Umbilical cord (tissue), 2 donors: ENCODE data around the gene CENPC. TPM values are rescaled to one million over a fixed set of nuclear protein-coding genes. Genes with fewer than 3 reads are reported as not detected.
"Not testable (repeated sequence)": the region's sequence is repeated elsewhere in the genome, so short reads cannot be mapped to it uniquely, and the experiment has no call there.

ENCODE experiments used
- DNase-seq: peaks from one replicate; pipeline ENCODE4 v3.0.0-alpha.2; 2015; ENCODE audit warnings: low spot score
- total RNA-seq: library from RNA; depleted of rRNA; stranded (reverse); fragments of >200 nt; gene quantifications from one replicate; pipeline ENCODE4 v1.2.3, GENCODE V29; 2014; ENCODE audit warnings: low replicate concordance; ENCODE audit not compliant: insufficient read depth

CENPC gene
- total RNA-seq, 1 donor from 2014 or later = 20.5 TPM

DNA sequence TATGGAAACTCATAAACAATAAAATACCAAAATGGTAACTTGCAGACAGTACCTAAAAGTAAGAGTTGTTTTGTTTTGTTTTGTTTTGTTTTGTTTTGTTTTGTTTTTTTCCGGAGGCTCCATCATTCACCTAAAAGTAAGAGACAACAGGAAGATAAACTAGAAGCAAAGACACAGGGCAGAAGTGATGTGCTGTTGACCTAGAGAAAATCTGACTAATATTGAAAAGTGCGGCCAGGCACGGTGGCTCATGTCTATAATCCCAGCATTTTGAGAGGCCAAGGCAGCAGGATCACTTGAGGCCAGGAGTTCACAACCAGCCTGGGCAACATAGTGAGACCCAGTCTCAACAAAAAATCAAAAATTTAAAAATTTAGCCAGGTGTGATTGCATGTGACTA lies 5.6 kb upstream of the CENPC start:
- no peak for DNase-seq

DNA sequence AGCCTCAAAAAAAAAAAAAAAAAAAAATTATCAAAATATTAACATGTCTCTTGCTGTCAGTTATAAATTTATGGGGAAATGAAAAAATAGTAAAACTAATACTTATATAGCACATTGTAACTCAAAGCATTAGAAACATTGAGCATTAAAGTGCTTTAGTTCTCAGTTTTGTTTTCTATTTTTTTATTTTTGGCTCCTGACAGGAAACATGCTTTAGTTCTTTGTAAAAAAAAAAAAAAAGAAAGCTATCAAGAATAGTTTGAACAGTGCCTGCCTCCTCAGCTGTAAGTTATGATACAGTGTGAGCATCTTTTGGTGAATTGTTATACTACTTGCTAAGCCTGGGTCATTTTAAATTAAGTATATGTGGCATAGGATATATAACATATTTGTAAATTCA lies 5.1 kb upstream of the CENPC start:
- no peak for DNase-seq

DNA sequence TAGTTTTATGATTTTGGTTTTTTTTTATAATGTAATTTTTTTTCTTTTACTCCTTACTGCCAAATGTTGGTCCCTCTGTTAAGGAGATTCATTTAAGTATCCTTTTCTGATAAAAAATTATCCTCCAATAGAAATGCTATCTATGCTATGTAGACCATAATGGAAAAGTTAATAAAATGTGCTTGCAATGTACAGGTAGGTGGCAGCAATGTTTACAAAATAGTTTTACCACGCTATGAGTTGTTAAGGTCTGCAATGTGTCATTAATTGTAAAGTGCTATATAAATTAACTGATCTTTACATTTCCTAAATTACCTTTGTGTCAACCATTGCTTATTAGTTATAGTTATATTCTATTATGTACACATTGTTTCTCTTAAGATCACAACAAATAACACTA lies 3.8 kb upstream of the CENPC start:
- peak; percentile 9 for DNase-seq

DNA sequence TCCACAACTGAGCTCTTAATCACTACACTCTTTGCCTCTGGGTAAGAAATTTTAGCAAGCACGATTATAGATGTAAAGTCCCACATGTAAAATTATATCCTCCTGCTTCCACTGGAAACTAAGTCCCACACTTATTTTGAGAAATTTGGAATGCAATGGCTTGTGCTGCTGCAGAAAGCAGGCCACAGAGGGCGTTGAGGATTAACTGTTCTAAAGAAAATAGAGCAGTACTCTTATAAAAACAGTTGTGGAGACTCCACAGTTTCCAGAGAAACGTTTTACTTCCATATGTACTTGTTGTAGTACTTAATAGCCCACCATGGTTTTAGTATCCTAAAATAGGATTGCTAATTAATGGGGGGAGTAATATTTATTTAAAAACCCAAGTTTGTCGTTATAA lies 1.7 kb upstream of the CENPC start:
- peak; percentile 45 for DNase-seq

DNA sequence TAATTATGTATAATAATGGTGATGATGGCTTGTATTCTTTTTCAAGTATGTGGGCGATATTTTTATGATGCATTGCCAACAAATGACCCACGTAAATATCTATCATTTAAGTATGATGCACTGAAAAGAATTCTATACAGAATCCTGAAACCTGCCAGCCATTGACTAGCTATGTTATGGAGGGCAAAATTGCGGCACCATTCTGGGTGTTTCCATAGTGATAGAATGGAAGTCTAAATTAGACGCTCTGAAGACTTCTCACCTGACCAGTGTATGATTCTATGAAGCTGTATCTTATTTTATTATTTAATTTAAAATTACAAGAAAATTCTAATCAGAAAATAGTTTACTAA lies 677 bp upstream of the CENPC start:
- no peak for DNase-seq

DNA sequence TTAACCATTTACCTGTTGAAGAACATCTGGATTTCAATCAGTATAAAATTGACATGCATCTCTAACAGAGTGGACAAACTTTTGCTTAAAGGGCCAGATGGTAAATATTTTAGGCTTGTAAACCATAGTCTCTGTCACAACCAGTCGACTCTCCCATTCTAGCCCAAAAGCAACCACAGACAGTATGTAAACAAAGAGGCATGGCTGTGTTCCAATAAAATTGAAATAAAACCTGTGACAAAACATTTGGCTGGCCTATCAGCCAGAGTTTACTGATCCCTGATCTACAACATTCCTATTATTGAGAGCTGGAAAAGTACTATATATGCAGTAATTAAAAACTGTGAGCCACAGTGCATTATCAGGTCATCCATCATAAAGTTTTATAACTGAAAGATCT lies 3.2 kb downstream of the CENPC start:
- DNase-seq = no peak

DNA sequence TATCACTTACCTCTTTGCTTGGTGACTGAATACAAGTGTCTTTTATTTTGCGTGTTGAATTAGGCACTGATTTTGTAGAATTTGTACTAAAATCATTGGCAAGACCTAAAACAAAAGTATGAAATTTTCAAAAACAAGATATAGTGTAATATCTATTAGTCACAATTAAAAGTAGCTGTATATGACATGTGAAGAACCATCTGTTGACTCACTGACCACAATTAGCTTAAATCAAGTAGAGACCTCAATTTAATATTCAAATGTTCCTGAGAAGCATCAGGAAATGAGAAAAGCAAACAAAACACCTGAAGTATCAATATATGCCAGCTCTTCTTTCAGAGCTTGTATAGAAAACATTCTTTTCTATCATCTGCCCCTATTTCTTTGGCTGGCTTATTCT lies 5.5 kb downstream of the CENPC start:
- DNase-seq = no peak

DNA sequence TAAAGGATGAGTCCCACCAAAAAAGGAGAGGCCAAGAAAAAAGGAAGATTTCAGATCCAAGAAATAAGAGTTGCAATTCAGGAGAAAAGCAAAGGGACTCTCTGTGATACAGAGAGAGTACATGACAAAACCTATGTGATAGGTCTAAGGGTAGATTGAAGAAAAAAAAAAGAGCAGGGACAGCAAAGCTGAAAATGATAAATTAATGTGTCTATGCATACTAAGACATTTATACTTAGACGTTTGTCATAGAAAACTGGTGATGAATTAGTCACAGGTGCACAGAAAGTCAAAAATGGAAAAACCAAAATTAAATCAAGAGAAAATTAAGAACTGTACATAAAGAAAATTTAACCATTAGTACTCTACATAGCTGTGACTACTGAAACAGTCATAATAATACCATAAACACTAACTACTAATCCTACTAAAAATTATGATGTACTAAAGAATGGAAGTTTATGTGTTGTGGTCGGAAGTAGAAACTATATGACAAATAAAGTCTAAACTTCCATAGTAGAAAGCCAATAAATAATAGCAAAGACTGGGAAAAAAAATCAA lies 9.9 kb downstream of the CENPC start:
- DNase-seq = no peak

DNA sequence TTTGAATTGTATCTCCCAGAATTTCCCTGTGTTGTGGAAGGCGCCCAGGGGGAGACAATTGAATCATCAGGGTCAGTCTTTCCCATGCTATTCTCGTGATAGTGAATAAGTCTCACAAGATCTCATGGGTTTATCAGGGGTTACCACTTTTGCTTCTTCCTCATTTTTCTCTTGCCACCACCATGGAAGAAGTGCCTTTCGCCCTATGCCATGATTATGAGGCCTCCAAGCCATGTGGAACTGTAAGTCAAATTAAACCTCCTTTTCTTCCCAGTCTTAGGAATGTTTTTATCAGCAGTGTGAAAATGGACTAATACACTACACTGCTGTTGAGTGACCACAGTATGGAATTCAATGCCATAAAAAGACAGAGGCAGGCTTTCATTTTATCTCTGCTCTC lies 12.2 kb downstream of the CENPC start:
- no peak for DNase-seq

DNA sequence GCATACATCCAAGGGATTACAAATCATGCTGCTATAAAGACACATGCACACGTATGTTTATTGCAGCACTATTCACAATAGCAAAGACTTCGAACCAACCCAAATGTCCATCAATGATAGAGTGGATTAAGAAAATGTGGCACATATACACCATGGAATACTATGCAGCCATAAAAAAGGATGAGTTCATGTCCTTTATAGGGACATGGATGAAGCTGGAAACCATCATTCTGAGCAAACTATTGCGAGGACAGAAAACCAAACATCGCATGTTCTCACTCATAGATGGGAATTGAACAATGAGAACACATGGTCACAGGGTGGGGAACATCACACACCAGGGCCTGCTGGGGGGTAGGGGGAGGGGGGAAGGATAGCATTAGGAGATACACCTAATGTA lies 12.9 kb downstream of the CENPC start:
- not testable (repeated sequence) for DNase-seq

DNA sequence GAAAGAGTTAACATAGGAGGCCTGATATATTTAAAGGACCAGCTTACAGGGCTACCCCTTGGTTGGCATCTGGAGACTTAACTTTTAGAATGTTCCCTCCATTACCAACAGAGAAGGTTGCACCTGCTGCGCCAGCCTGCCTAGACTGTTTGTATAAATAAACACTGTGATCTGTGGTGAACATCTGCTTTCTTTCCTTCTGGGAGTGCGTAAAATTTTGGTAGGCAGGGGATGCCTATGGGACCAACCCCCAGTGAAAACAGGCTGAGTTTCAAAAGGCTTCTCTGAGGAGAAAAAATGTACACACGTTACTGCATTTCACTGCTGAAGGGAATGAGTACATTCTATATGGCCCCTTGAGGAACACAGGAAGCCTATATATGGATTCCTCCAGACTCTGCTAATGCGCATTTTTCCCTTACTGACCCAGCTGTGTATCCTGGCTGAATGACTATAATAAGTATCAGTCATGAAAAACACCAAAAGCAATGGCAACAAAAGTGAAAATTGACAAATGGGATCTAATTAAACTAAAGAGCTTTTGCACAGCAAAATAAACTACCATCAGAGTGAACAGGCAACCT lies 13.8 kb downstream of the CENPC start:
- no peak for DNase-seq

DNA sequence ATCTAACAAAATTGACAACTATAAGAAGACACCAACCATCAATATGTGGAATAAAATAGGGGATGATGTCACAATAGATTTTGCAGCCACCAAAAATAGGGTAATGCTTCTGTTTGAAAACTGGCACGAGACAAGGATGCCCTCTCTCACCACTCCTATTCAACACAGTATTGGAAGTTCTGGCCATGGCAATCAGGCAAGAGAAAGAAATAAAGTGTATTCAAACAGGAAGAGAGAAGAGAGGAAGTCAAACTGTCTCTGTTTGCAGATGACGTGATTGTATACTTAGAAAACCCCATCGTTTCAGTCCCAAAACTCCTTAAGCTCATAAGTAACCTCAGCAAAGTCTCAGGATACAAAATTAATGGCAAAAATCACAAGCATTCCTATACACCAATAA lies 21.2 kb downstream of the CENPC start:
- not testable (repeated sequence) for DNase-seq

DNA sequence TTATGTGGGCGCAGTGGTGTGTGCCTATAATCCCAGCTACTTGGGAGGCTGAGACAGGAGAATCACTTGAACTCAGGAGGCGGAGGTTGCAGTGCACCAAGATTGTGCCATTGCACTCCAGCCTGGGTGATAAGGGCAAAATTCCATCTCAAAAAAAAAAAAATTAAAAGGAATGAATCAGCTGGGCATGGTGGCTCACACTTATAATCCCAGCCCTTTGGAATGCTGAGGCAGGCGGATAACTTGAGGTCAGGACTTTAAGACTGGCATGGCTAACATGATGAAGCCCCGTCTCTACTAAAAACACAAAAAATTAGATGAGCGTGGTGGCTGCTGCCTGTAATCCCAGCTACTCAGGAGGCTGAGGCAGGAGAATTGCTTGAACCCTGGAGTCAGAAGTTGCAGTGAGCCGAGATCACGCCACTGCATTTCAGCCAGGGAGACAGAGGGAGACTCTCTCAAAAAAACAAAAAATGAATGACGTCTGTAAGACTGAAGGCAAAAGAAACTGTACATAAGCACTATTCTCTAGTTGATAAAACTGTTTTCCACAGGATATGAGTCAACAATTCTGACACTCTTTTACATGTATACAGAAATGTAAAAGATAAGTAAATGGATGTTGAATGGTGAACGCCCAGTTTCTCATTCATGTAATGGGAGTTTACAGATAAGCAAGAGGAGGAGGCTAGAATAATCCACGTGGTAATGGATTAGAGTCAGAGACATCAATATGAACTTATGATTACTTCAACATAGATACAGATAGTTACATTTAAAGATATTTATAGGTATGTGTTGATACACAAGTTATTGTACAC lies 22.2 kb downstream of the CENPC start:
- DNase-seq = no peak

DNA sequence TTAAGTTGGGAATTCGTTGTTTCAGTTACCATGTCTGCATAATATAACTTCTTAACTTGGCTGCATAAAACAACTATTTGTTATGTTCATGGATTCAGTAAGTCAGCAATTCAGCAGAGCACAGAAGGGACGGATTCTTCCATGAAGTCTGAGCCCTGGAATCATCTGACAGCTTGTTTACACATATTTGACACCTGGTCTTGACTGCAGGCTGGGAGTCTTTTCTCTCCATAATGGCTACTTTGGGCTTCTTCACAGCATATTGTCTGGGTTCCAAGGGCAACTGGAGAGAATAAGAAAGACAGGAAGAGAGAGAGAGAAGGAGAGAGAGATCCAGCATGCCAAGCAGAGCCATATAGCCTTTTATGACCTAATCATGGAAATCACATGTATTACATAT lies 23.1 kb downstream of the CENPC start:
- no peak for DNase-seq

DNA sequence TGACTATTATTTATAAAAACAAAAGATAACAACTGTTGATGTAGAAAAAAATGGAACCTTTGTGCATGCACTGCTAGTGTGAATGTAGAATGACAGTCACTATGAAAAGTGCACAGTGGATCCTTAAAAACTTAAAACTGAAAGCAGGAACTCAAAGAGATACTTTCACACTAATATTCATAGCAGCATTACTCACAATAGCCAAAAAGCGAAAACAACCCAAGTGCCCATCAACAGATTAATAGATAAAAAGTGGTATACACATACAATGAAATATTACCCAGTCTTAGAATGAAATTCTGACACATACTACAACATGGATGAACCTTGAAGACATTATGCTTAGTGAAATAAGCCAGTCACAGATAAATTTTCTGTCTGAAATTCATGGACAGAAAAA lies 23.8 kb downstream of the CENPC start:
- DNase-seq = no peak

DNA sequence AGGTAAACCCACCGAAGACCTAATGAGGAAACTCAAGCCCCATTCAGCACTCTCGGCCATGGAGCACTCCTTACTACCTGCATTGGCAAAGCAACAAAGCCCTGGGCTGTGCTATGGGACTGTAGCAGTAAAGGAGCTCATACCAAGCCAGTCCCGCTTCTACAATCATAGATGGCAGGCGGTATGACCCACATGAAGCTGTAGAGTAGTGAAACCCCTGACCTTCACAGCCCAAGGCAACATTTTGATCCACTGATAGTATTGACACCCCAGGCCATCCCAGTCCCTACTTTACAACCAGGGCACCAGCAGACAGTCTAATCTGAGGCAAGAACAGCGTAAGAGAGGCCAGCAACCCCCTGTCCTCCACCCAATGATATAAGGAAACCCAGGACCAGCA lies 25.2 kb downstream of the CENPC start:
- DNase-seq = no peak

DNA sequence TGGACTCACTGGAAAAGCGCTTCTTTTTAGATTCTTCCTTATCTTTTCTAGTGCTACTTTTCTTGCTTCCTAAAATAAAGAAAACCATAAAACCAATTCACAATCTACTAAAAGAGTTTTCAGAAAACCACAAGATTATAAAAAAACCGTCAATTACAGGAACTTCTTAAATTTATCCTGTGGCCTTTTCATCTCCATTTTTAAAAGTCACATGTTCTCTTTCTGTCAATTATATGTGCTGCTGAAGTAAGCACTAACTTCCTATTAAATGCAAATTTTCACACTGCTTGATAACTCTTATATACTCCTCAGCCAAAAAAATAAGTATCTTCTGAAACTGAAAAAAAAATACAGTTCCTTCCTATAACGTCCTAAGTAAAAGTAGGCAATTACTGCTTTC lies 32.8 kb downstream of the CENPC start:
- DNase-seq = no peak

DNA sequence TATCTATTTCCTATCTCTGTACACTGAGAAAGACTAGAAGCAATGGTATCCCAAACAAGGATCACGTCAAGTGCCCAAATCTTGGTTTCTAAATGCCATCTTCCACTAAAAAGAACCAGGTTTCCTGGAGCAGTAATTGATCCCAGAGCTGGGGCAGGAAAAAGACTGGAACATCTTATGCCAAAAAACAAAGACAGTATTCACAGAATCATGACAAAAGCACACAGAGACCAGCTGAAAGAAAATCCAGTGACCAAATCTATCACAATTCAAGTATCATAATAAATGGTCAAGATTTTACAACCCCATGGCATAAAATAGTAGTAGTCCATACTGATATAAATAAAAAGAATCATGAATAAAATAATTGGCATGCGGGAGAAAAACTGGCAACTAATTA lies 44.9 kb downstream of the CENPC start:
- DNase-seq = no peak

DNA sequence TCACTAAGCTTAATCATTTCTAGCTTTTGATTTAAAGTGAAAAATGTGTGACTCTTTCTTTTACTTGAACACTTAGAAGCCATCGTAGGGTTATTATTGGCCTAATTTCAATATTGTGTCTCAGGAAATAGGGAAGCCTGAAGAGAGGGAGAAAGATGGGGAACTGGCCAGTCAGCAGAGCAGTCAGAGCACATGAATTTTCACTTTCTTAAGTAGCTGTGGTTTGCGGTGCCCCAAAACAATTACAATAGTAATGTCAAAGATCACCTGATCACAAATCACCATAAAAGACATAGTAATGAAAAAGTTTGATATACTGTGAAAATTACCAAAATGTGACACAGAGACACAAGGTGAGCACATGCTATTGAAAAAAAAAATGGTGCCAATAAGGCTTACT lies 45.5 kb downstream of the CENPC start:
- DNase-seq = no peak

DNA sequence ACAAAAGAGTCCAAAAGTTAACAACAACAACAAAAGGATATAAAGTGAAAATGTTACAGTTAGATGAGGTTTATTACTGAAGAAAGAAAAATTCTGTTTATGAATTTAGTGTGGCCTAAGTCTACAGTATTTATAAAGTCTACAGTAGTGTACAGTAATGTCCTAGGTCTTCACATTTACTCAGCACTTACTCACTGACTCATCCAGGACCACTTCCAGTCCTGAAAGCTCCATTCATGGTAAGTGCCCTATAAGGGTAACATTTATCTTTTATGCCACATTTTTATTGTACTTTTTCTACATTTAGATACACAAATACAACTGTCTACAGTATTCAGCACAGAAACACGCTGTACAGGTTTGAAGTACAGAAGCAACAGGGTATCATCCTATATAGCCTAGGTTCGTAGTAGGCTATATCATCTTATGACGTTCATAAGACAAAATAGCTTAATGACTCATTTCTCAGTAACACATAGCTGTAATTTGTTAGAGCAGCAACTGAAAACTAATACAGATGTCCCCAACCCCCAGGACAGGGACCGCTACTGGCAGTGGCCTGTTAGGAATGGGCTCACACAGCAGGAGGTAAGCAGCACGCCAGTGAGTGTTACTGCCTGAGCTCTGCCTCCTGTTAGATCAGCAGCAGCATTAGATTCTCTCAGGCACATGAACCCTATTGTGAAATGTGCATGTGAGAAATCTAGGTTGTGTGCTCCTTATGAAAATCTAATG lies 61.3 kb downstream of the CENPC start:
- no peak for DNase-seq

DNA sequence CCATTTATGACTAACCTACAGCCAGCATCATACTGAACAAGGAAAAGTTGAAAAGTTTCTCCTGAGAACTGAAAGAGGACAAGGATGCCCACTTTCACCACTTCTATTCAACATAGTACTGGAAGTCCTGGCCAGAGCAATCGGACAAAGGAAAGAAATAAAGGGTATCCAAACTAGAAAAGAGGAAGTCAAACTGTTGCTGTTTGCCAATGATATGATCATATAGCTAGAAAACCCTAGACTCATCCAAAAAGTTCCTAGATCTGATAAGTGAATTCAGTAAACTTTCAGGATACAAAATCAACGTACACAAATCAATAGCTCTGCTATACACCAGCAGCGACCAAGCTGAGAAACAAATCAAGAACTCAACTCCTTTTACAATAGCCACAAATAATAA lies 64.5 kb downstream of the CENPC start:
- no peak for DNase-seq

DNA sequence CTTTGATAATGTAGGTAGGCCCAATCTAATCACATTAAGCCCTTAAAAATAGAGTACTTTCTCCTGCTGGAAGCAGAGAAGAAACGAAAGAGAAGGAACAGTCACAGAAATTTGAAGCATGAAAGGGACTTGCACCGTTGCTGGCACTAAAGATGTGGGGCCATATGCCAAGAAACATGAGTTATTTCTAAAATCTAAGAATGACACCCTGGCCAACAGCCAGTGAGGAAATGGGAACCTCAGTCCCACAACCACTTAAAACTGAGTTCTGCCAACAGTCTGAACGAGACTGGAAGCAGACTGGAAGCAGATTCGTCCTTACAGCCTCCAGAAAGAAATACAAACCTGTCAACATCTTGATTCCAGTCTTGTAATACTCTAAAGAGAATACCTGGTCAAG lies 70.1 kb downstream of the CENPC start:
- DNase-seq = no peak

DNA sequence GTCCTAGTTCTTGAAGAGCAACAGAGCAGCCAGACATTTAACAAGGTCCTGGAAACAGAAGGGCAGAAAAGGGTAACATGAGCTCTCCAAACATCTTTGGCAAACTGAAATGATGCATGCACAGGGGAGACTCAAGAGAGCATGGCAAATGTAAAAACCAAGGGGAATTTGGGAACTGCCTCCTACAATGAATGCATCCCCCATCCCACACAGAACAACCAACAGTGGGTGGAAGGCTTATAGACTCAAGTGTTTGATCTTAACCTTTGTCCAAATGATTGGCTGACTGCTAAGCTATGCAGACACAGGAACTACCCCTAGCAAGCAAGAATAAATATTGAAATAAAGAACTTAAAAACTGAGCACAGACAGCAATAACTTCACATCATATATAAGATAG lies 74.4 kb downstream of the CENPC start:
- no peak for DNase-seq
